Osteoblast (primary cell): ENCODE measurements around the gene RPRD1B. TPM values are rescaled to one million over a fixed set of nuclear protein-coding genes. Genes with fewer than 3 reads are reported as not detected.

ENCODE experiments used
- DNase-seq: peaks from one replicate; pipeline ENCODE4 v3.0.0; 2011; ENCODE audit warnings: low spot score, mixed read lengths; ENCODE audit not compliant: insufficient read length; ENCODE audit errors: missing footprints
- H2AFZ ChIP-seq: 2 replicates; pipeline ENCODE4 v1.6.0; 2011; ENCODE audit warnings: mild to moderate bottlenecking, low read length
- H3K27ac ChIP-seq: 2 replicates; pipeline ENCODE4 v1.5.1; 2011; ENCODE audit warnings: mild to moderate bottlenecking, low read depth, low read length, moderate library complexity
- H3K27me3 ChIP-seq: 2 replicates; pipeline ENCODE4 v1.6.0; 2012; ENCODE audit warnings: mild to moderate bottlenecking, control low read depth, inconsistent platforms, low read length, moderate library complexity; ENCODE audit not compliant: insufficient read depth
- H3K36me3 ChIP-seq: 2 replicates; pipeline ENCODE4 v1.5.1; 2011; ENCODE audit warnings: mild to moderate bottlenecking, low read length, control low read depth, moderate library complexity; ENCODE audit not compliant: insufficient read depth
- H3K4me1 ChIP-seq: 2 replicates; pipeline ENCODE4 v1.5.1; 2011; ENCODE audit warnings: mild to moderate bottlenecking, low read length, control low read depth, moderate library complexity; ENCODE audit not compliant: insufficient read depth
- H3K4me2 ChIP-seq: 2 replicates; pipeline ENCODE4 v1.6.0; 2011; ENCODE audit warnings: mild to moderate bottlenecking, low read length; ENCODE audit not compliant: insufficient read depth
- H3K4me3 ChIP-seq: fragments of 200-600 bp; sonication (generic); 3 replicates; pipeline ENCODE4 v1.5.1; 2012; ENCODE audit warnings: mild to moderate bottlenecking, low read length, inconsistent platforms; ENCODE audit not compliant: insufficient read depth
- H3K79me2 ChIP-seq: 2 replicates; pipeline ENCODE4 v1.6.0; 2012; ENCODE audit warnings: mild to moderate bottlenecking, low read length, control low read depth, inconsistent platforms; ENCODE audit not compliant: insufficient read depth
- H3K9me3 ChIP-seq: 2 replicates; pipeline ENCODE4 v1.5.1; 2011; ENCODE audit warnings: low read depth, low read length, control low read depth
- H4K20me1 ChIP-seq: 2 replicates; pipeline ENCODE4 v1.6.0; 2012; ENCODE audit warnings: mild to moderate bottlenecking, low read length, control low read depth; ENCODE audit not compliant: insufficient read depth
- total RNA-seq: library from RNA; depleted of rRNA; stranded (reverse); fragments of >200 nt; gene quantifications from 2 replicates; pipeline ENCODE4 v1.2.3, GENCODE V29; 2012
- TF ChIP-seq, protein P1 (sequence below): IDR thresholded peaks from 2 replicates; pipeline ENCODE4 v1.5.1; 2011; ENCODE audit warnings: mild to moderate bottlenecking, low read depth, low read length, moderate library complexity; ENCODE audit errors: extremely low read depth

RPRD1B gene
- total RNA-seq, 1 donor = 29.3 TPM

DNA sequence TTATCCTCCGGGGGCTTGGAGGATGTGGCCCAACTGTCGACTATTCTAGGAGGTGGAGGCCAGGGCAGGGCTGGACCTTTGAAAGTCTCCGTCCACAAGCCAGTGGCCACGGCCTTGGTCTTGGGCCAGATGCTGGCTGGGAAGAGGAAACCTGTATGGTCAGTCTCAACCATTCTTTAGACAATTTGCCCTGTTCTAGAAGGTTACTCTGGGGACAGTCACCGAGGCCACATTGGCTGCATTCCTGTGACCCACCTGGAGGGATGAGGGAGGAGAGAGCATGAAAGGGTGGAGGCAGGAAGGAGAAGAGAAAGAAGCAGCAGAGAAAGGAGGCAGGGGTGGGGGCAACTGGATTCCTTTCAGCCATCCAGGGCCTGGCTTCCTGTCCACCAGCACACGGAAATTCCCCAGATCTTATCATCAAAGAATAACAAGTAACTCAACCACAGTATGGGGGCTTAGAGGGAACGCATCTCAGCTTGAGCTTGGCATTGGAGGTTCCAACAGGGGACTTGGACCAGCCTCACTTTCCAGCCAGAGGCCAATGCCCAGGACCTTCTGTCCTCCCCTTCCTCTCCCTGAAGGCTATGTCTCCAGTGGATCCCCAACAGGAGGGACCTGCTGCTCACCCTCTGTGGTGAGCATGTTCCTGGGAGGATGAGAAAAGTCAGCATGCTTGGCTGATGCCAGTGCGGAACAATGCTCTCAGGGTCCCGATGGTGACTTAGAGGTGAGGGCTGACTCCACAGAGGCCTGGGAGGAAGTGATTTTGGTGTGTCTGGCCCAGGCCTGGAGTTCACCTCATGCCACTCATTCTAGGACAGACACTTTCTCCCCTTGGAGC, 101.1 kb downstream of the RPRD1B start:
- TF ChIP-seq, protein P1, sequence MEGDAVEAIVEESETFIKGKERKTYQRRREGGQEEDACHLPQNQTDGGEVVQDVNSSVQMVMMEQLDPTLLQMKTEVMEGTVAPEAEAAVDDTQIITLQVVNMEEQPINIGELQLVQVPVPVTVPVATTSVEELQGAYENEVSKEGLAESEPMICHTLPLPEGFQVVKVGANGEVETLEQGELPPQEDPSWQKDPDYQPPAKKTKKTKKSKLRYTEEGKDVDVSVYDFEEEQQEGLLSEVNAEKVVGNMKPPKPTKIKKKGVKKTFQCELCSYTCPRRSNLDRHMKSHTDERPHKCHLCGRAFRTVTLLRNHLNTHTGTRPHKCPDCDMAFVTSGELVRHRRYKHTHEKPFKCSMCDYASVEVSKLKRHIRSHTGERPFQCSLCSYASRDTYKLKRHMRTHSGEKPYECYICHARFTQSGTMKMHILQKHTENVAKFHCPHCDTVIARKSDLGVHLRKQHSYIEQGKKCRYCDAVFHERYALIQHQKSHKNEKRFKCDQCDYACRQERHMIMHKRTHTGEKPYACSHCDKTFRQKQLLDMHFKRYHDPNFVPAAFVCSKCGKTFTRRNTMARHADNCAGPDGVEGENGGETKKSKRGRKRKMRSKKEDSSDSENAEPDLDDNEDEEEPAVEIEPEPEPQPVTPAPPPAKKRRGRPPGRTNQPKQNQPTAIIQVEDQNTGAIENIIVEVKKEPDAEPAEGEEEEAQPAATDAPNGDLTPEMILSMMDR = no peak
- H2AFZ ChIP-seq = peak overlapping the region; percentile 45
- H3K4me3 ChIP-seq = no peak overlapping the region
- H3K36me3 ChIP-seq = peaks cover 98% of the 10 kb centered on the region
- DNase-seq = no peak
- no peaks in the 10 kb centered on the region for H3K27me3 ChIP-seq
- H3K9me3 ChIP-seq = no peaks in the 10 kb centered on the region
- peak overlapping the region; percentile 51 for H3K4me2 ChIP-seq
- H4K20me1 ChIP-seq = peaks cover 7% of the 10 kb centered on the region
- peak overlapping the region; percentile 72 for H3K27ac ChIP-seq
- H3K79me2 ChIP-seq = no peaks in the 10 kb centered on the region
- peaks cover 23% of the 10 kb centered on the region for H3K4me1 ChIP-seq

DNA sequence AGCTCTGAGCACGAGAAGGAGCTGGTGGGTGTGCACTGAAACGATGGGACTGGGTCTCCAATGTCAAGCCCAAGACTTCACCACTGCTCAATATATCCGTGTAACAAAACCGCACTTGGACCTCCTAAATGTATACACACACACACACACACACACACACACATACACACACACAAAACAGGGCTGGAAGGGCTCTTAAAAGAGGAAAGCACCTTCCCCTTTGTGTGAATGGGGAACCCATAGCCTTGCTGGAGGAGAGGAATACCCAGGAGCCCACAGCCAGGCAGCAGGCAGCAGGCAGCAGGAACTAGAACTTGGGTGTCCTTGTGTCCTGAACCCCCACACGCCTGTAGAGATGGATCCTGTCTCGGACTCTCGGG, 101.7 kb downstream of the RPRD1B start:
- DNase-seq = no peak
- no peaks in the 10 kb centered on the region for H3K27me3 ChIP-seq
- no peak overlapping the region for H3K4me3 ChIP-seq
- peak overlapping the region; percentile 72 for H3K27ac ChIP-seq
- peak overlapping the region; percentile 3 for H3K4me2 ChIP-seq
- TF ChIP-seq, protein P1 = no peak
- no peaks in the 10 kb centered on the region for H3K79me2 ChIP-seq
- no peaks in the 10 kb centered on the region for H3K9me3 ChIP-seq
- peaks cover 23% of the 10 kb centered on the region for H3K4me1 ChIP-seq
- H2AFZ ChIP-seq = no peak overlapping the region
- peaks cover 98% of the 10 kb centered on the region for H3K36me3 ChIP-seq
- H4K20me1 ChIP-seq = peaks cover 7% of the 10 kb centered on the region

DNA sequence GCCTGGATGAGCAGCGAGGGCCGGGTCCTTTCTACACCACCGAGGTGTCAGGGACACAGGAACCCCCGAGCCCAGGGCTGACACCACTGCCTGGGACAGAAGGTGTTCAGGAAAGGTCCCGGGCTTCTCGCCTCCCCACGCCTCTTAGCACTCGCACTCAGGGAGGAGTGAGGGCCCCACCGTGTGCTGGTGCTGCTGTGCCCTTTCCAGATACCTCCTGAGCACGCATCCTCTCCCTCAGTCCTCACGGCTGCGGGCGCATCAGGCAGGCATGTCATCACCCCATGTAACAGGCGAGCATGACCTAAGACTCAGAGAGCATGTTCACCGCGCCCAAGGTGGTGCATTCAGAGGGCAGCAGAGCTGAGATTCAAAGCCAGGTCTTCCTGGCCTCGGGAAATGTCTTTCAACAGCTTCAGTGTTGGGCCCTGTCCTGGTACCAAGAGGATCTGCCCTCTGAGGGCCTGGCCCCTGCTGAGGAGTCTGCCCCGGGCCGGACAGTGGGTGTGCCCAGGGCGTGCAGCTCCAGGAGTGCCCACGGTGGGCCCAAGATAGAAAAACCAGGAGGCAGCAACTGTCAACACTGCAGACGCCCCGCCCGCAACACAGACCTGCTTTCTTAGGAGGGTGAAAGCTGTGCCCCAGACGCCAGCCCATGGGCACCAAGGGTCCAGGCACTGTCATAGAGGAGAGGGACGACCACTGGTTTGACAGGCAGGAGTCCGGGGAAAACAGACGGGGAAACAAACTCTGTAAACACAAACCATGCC, 102.3 kb downstream of the RPRD1B start:
- no peak for DNase-seq
- Histone ChIP-seq H3K36me3 (peaks cover 98% of the 10 kb centered on the region), H3K9me3 (no peaks in the 10 kb centered on the region), H3K79me2 (no peaks in the 10 kb centered on the region), H2AFZ (no peak overlapping the region), H3K27me3 (no peaks in the 10 kb centered on the region), H3K4me2 (no peak overlapping the region), H3K27ac (peak overlapping the region; percentile 72), H3K4me3 (no peak overlapping the region), H4K20me1 (peaks cover 7% of the 10 kb centered on the region), H3K4me1 (peaks cover 23% of the 10 kb centered on the region)
- TF ChIP-seq, protein P1 = no peak
